T-helper 1 cell (primary cell): ENCODE results near the gene AGPS.
"Not testable (repeated sequence)": the region's sequence is repeated elsewhere in the genome, so short reads cannot be mapped to it uniquely, and the experiment has no call there.

Source experiments
- DNase-seq, 5 donors: peaks; one replicate each; pipeline ENCODE4 v3.0.0-alpha.2; 2012 to 2020

Gene AGPS

DNA sequence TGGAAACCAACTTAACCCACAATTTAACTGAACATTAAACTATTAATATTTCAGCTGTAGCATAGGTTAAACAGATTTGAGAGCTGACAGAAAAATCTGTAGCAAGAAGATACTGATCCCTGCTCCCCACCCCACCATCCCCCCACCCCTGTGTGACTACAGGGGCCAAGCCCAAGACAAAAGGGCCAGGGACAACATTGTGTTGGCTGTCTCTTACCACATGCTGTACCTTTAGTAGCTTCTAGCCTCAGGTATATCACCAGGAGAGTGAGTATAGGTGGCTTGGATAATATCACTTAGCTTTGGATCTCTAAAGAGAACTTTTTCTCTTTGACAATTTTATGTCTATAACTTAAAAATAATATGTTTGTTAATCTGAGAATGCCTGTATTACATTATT lies 140.7 kb downstream of the AGPS start:
- no peak for DNase-seq

- no peak for DNase-seq
Measured at GRCh38 chr2:177535000-177535399, 142.4 kb downstream of the AGPS start.

DNA sequence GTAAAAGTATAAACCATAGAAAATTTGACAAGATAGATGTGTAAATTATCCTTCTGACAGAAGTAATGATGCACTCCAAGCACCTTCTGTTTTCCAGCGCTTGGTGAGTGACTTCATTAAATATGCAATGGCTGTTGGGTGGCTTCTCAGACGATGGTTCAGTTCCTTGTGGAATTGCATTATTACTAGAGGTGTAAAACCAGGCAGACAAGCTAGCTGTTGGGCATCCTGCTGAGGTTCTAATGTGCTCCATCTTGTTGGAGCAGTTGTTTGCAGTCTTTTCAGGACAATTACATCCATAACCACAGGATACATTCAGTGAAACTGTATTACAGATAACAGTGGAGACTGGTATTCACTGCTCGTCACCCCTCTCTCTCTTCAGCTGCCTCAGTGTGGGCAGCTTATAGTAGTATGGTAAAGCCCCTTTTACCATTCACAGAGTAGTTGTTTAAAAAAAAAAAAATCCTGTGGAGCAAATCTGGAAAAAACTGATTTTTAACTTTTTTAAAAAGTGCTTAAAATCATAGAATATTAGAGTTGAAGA lies 143.5 kb downstream of the AGPS start:
- no peak for DNase-seq

DNA sequence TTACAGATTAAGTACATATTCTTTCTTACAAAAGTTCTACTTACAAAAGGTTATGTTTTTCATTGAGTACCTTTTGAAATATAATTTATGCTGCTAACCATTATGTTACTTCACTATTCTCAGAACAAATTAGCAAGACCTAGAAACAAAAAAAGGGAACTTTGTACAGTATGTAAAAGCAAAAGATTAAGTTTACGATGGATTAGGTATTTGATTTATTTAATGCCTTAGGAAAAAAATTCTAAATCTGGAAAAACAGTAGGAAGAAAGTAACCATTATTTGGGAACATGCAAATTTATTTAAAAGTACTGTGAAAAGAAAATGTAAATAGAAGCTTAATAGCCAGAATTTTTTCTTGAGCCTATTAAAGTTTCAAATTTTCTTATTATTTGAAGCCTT lies 144.6 kb downstream of the AGPS start:
- no peak for DNase-seq

- no peak for DNase-seq
Measured at GRCh38 chr2:177537636-177538035, 145.1 kb downstream of the AGPS start.

DNA sequence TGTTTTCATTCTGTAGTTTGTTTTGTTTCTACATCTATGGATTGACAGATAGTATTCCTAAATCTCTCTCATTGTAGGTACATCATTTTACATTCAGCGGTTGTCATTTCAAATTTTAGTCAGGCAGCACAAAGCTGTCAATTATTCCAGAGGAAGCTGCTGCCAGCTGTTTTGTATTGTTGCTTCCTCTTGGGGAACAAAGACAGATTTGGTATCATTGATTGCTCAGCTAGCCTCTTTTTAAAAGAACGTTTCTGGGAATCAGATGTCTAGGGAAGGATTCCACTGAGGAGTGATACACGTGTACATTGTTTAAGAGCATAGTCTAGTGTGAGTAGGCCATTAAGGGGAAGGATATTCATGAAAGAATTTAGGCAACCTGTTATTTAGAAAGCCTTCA lies 145.8 kb downstream of the AGPS start:
- DNase-seq = no peak

DNA sequence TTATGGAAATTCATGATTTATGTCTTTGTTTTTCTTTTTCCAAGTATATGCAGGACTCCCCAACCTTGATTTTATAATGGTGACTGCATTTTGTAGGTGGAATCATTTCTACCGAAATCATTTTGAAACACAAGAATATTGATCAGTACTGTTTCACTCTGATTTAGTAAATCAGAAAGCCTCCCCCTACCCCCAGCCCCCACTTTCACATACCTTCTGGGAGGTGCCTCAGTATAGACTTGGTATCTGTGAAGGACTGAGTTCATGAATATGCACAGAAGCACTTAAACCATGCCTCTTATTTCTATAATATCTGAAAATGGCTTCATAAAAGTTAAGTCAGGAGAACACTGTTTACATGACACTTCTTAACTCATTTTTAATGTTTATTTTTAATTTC lies 147.7 kb downstream of the AGPS start:
- no peak for DNase-seq

GRCh38 chr2:177541258-177541991 lies 148.9 kb downstream of the AGPS start:
- DNase-seq = peak in 1 of 5 donors; percentile 8

DNA sequence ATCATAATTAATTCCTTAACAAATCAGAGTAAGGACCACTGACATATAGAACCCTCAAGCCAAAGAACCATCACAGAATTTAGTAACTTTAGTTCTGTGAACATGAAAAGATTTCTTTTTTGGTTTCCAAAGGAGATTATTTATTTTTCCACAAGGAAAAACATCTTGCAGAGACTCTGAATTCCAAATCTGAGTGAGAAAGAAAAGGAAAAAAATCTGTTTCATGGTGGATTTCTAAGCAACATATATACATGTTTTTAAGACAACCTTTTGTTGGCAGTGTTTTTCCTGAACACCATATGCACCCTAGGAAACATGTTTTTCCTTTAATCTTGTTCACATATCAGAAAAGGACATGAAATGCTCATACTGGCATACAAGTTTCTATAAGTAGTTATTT lies 149.8 kb downstream of the AGPS start:
- DNase-seq = no peak

DNA sequence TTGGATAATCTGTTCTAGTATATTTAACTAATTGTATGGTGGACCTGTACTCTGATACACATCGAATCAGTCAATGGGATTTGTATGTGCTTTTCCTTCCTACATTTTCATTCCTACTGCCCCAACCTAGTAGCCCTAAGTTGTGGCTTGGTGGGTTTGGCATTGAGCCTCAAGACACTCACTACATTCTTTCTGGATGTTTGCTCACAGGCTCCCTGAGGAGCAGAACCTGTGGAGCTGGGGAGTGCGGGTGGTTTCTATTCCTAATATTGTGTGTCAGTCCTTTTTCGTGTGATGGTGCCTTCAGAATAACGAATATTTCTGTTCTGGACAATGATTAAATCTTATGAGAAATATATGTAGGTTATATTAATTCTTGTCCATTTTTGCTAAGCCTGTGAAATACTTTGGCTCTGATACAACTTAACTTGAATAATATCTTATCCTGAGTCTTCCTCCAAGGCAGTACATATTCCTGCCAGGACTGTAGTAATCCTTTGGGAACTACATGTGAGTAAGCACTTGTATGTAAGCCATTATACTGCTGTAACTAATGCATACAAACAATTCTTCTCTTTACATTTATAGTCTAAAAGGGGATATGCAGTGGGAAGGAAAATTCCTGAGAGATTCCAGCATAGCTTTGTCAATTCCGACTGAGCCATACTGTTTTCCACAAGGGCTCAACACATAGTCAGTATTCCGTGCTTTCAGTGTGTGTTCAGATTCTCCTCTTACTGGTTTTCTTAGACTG lies 150.6 kb downstream of the AGPS start:
- no peak for DNase-seq

DNA sequence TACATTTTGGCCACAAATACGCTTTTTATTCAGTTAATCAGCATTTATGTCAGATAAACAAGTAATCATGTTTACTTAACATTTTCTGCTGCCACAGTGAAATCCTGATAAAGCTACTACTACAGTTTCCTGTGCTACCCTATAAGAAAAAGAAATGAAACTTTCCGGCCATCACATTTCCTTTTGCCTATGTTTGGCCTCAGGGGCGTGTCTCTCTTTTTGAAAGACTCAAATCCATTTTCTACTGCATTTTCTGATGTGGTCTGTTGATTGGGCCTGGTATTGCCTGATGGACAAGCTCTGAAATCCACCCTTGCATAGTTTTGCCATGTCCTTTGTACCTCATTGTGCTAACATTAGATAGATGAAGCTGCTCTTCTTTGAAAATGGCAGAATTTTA lies 152.6 kb downstream of the AGPS start:
- DNase-seq = peak in 1 of 5 donors; percentile 15

DNA sequence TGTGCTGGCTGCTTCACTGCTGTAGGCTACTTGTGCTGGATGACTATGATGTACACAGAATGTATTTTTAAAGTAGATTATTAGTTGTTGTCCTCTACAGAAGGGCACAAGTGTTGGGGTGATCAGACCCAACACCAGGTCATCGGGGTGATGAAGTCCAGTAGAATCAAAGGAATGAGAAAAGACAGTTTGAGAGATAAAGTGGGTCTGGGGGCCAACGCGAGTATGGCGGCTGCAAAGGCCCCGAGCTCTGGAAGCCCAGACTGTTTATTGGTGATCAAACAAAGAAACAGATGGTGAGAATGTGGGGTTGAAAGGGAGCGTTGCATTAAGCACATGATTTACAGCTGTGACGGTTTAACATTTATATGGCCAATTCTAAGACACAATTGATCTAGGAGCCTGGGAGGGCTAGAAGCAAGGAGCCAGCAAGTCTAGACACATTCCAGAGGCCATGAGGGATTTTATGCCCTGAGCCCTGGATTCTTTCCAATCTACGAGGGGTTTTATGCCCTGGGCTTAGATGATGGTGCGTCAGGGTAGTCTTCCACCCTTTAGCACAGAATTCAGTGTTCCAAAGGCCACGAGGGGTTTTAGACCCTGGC lies 153.5 kb downstream of the AGPS start:
- DNase-seq = no peak

DNA sequence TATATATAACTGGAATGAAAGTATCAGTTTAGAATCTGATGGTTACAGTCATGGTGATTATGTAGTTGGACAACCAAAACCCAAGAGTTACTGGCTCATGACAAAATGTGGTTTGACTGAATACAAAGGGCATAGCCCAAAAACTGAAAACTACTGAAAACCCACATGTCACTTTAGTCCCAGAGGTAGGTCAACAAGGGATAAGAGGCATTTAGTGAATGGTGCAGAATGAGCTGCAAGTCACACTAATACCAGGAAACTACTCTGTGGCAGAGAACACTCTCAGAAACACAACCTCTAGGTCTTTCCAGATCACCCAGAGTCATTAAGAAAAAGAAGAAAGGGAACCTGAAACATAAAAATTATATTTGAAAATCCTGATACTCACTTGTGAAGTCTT lies 154.5 kb downstream of the AGPS start:
- DNase-seq = peak in 1 of 5 donors; percentile 64

DNA sequence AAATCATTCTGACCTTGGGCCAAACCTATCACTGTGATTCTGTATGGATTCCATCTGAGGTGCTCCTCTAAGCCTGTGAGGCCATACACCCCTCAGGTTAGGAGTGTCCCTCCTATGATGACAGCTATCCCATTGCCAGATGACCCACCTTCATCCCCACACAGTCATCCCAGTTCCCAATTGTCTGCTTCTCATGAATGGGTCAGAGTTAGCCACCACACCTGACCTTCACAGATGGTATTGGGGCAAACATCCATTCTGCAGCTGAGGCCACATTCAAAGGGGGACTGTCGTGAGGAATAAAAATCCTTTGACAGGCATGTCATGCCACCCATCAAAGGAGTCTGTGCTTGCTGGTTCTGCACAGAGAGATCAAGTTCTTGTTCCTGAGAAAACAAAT lies 155.2 kb downstream of the AGPS start:
- no peak for DNase-seq

DNA sequence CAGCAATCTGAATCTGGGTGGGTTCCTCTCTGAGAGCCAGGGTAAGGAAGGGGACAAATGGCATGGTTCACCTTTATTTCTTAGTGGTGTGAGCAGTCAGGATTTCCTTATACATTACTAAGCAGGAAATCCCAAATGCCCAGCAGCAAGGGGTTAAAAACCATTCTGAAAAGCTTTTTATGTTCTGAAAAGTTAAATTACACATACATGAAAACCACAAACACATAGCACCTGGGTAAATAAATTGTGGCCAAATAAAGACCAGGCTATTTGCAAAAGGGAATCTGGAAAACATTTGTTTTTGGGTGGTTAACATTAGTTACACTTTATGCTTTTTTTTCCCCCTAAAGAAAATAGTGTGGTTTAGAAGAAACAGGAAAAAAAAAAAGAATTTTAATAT lies 156.1 kb downstream of the AGPS start:
- no peak for DNase-seq

- DNase-seq = no peak
Measured at GRCh38 chr2:177549171-177549570, 156.6 kb downstream of the AGPS start.

DNA sequence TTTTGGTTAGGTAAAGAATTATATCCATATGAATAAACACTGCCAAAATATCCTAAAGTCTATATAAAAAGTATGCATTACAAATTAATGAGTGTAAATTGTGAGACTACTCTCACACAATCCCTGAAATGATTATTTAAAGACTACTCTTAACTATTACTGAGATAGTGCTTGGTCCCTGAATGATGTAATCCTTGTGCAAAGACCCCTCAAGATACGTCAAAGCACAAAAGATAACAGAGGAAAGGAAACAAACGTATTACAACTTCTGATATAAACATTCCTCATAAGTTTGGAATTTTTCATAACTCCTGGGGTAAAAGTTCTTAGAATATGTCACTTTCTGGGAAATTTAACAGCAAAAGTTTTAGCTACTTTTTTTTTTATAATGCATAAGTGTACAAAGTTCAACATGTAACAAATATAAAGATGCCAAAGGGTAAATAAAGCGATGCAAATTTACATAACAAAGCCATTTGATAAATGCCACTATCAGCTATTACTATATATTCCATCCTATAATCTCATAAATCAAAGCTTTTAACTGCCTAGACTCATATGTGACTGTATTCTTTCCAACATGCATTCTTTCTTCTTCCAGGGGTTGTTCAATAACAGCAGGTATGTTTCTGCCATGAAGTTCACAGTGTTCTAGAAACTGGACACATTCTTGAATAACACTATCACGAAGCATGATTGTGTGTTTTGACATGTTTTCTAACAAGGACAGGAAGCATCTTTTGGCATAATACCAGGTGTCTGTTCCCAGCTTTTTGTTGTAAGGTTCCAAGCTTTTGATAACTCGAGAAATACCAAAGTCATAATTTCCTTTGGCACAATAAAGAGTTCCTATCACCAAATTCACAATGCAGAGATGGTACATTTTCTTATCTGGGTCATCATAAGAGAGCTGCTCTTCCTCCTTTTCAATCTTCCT lies 158.0 kb downstream of the AGPS start:
- DNase-seq = no peak

DNA sequence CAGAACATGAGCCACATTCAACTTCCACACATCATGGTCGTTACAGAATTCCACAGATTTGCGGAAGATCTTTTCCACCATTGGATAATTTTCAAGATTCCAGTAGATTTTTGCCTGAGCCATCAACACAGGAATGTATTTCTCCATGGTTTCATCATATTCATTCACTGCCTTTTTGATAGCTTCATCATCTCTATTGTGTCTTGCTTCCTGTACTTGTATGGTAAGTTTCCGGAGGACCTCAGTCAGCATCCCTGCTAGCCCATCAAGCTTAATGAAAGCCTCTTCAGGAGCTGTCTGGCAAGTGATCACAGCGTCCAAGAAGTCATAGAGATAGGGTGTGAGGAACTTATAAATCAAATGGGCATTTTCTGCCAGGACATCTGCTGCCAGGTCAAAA lies 158.8 kb downstream of the AGPS start:
- not testable (repeated sequence) for DNase-seq

- no peak for DNase-seq
Measured at GRCh38 chr2:177551989-177552421, 159.4 kb downstream of the AGPS start.

GRCh38 chr2:177552422-177553175 lies 160.0 kb downstream of the AGPS start:
- peak; percentile 79 to 93 (median 86) for DNase-seq

DNA sequence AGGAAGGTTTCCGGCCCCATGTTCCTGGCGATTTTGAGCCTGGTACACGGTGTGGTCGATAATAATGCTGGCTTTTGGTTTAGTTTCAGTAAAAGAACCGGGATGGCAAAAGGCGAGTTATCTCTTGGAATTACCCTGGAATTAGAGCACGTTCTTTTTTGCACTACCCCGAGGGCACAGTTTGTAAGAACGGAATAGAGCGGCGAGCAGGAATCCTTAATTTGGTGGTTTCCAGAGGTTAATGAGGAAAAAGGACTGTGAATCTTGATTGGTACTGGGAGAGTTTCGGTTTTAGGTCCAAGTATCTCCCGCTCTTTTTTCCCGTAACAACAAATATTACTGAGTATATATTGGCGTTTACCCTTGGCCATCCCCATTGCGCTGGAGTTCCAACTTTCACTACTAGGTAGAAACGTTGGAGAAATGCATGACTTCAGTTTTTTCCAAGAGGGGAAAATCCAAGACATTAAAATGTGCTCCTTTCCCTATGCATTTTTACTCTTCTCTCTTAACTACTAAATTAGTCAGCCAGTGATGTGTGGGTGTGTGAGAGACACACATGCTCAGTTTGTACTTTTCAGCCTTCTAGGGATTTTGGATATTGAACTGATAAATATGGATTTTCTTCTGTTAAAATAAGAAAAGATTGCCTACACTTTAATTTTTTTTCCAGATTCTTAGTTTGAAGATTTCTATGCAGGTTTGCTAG lies 160.8 kb downstream of the AGPS start:
- no peak for DNase-seq
